CD8-positive, alpha-beta memory T cell (primary cell): ENCODE results near the gene BCL2L11. TPM values are rescaled to one million over a fixed set of nuclear protein-coding genes. Genes with fewer than 3 reads are reported as not detected.

Source experiments
- CTCF ChIA-PET: fragments of 350-600 bp; sonication (Branson Sonifier 250); formaldehyde crosslinking; loops from one replicate; lab custom pipeline; 2021; ENCODE audit warnings: antibody characterized with exemption; lab: Charles Lee
- POLR2A ChIA-PET: fragments of 350-600 bp; sonication (Branson Sonifier 250); formaldehyde crosslinking; loops from one replicate; lab custom pipeline; 2021; ENCODE audit warnings: antibody characterized with exemption; lab: Charles Lee
- DNase-seq, 5 donors: peaks; one replicate each; pipeline versions ENCODE4 v3.0.0 to v3.0.0-alpha.2; 2020 to 2022; ENCODE audit warnings: mixed read lengths in 1 of 5
- H3K27ac ChIP-seq: one replicate; pipeline ENCODE4 v1.7.0; 2013; ENCODE audit warnings: low read depth, mild to moderate bottlenecking, low read length, moderate library complexity
- H3K27me3 ChIP-seq: 2 replicates; pipeline ENCODE4 v1.7.0; 2013; ENCODE audit warnings: low read length, mild to moderate bottlenecking; ENCODE audit not compliant: insufficient read depth, poor library complexity, severe bottlenecking
- H3K36me3 ChIP-seq: 2 replicates; pipeline ENCODE4 v1.7.0; 2013; ENCODE audit warnings: mild to moderate bottlenecking, low read length, moderate library complexity; ENCODE audit not compliant: insufficient read depth
- H3K4me1 ChIP-seq: 2 replicates; pipeline ENCODE4 v1.7.0; 2013; ENCODE audit warnings: mild to moderate bottlenecking, low read length, moderate library complexity; ENCODE audit not compliant: insufficient read depth
- H3K4me3 ChIP-seq: 2 replicates; pipeline ENCODE4 v1.7.0; 2013; ENCODE audit warnings: mild to moderate bottlenecking, low read length
- H3K9me3 ChIP-seq: 2 replicates; pipeline ENCODE4 v1.7.0; 2013; ENCODE audit warnings: mild to moderate bottlenecking, low read length
- H3K27ac Mint-ChIP-seq, 8 donors: one replicate each; pipeline ENCODE4 v1.8.0; 2020 to 2021; ENCODE audit warnings: mixed read lengths in 8 of 8, mild to moderate bottlenecking in 6 of 8, inconsistent platforms in 3 of 8, moderate library complexity in 3 of 8
- H3K27me3 Mint-ChIP-seq, 2 donors: one replicate each; pipeline ENCODE4 v1.8.0; 2020 to 2021; ENCODE audit warnings: mixed read lengths in 2 of 2, mild to moderate bottlenecking in 1 of 2, moderate library complexity in 1 of 2
- H3K36me3 Mint-ChIP-seq, 3 donors: one replicate each; pipeline ENCODE4 v1.8.0; 2020 to 2021; ENCODE audit warnings: mixed read lengths in 3 of 3, inconsistent platforms in 1 of 3, mild to moderate bottlenecking in 1 of 3
- H3K4me1 Mint-ChIP-seq, 3 donors: one replicate each; pipeline ENCODE4 v1.8.0; 2020 to 2021; ENCODE audit warnings: mixed read lengths in 3 of 3, inconsistent platforms in 1 of 3, mild to moderate bottlenecking in 1 of 3
- H3K4me3 Mint-ChIP-seq, 7 donors: one replicate each; pipeline ENCODE4 v1.8.0; 2020 to 2021; ENCODE audit warnings: mixed read lengths in 7 of 7, mild to moderate bottlenecking in 6 of 7, moderate library complexity in 4 of 7, inconsistent platforms in 2 of 7
- H3K9me3 Mint-ChIP-seq, 5 donors: one replicate each; pipeline ENCODE4 v1.8.0; 2020 to 2022; ENCODE audit warnings: mixed read lengths in 5 of 5, mild to moderate bottlenecking in 3 of 5, moderate library complexity in 2 of 5, inconsistent platforms in 1 of 5
- polyA plus RNA-seq: library from polyadenylated mRNA; unstranded; fragments of 300-500 nt; fragmentation: Illumina TruSeq; gene quantifications from one replicate; pipeline ENCODE4 v1.2.3, GENCODE V29; 2021
- total RNA-seq, 2 experiments: library from RNA; stranded (reverse); gene quantifications; one replicate each; pipeline ENCODE4 v1.2.3, GENCODE V29; 2021

The BCL2L11 gene
- total and polyA plus RNA-seq, 3 experiments from 2014 or later, result 13.8 to 40.6 (median 36.6) TPM

GRCh38 chr2:111099402-111099801 lies 21.3 kb upstream of the BCL2L11 start:
- no peaks in the 10 kb centered on the region for H3K27me3 ChIP-seq
- no peaks in the 10 kb centered on the region for H3K4me1 ChIP-seq
- no peak overlapping the region for H3K27ac ChIP-seq
- ChIA-PET POLR2A (no interaction called here), CTCF (interaction anchor here (1.5 kb wide), 1 partner anchor 8 kb away, joined by 4 read pairs; no protein-coding TSS in a partner anchor)
- no peaks in the 10 kb centered on the region for H3K36me3 Mint-ChIP-seq
- no peaks in the 10 kb centered on the region for H3K9me3 Mint-ChIP-seq
- H3K36me3 ChIP-seq, result no peaks in the 10 kb centered on the region
- no peak overlapping the region for H3K27ac Mint-ChIP-seq
- no peak for DNase-seq
- peaks cover 11 to 13% (median 12%) of the 10 kb centered on the region in 3 donors for H3K4me1 Mint-ChIP-seq
- no peak overlapping the region for H3K4me3 Mint-ChIP-seq
- H3K27me3 Mint-ChIP-seq, result peaks cover 0 to 7% of the 10 kb centered on the region in 2 donors
- H3K9me3 ChIP-seq, result no peaks in the 10 kb centered on the region
- no peak overlapping the region for H3K4me3 ChIP-seq

- Histone ChIP-seq H3K27me3 (no peaks in the 10 kb centered on the region), H3K27ac (no peak overlapping the region), H3K9me3 (no peaks in the 10 kb centered on the region), H3K36me3 (no peaks in the 10 kb centered on the region), H3K4me3 (no peak overlapping the region), H3K4me1 (no peaks in the 10 kb centered on the region)
- Mint-ChIP-seq H3K27me3 (peaks cover 0 to 3% of the 10 kb centered on the region in 2 donors), H3K27ac (no peak overlapping the region), H3K9me3 (no peaks in the 10 kb centered on the region), H3K4me3 (peak overlapping the region in 3 of 7 donors; percentile 27 to 53 (median 49)), H3K36me3 (no peaks in the 10 kb centered on the region), H3K4me1 (peaks cover 11 to 13% (median 12%) of the 10 kb centered on the region in 3 donors)
- ChIA-PET CTCF (interaction anchor here (0.9 to 1.5 kb wide), 2 partner anchors 9 to 18 kb away, joined by 3 to 4 read pairs; no protein-coding TSS in a partner anchor), POLR2A (no interaction called here)
- DNase-seq, result no peak
Observed at GRCh38 chr2:111100087-111100764, 20.5 kb upstream of the BCL2L11 start.

- Mint-ChIP-seq H3K27ac (peak overlapping the region in 1 of 8 donors; percentile 14), H3K4me3 (peak overlapping the region in 3 of 7 donors; percentile 27 to 53 (median 49)), H3K9me3 (no peaks in the 10 kb centered on the region), H3K36me3 (no peaks in the 10 kb centered on the region), H3K4me1 (peaks cover 11 to 13% (median 12%) of the 10 kb centered on the region in 3 donors), H3K27me3 (peaks cover 0 to 5% of the 10 kb centered on the region in 2 donors)
- ChIA-PET CTCF (interaction anchor here (0.9 to 1.5 kb wide), 2 partner anchors 10 to 19 kb away, joined by 3 to 4 read pairs; no protein-coding TSS in a partner anchor), POLR2A (no interaction called here)
- no peak overlapping the region for H3K27ac ChIP-seq
- no peak overlapping the region for H3K4me3 ChIP-seq
- DNase-seq, result no peak
- no peaks in the 10 kb centered on the region for H3K9me3 ChIP-seq
- no peaks in the 10 kb centered on the region for H3K27me3 ChIP-seq
- no peaks in the 10 kb centered on the region for H3K4me1 ChIP-seq
- no peaks in the 10 kb centered on the region for H3K36me3 ChIP-seq
Observed at GRCh38 chr2:111100765-111101162, 19.9 kb upstream of the BCL2L11 start.

GRCh38 chr2:111101592-111101991 lies 19.1 kb upstream of the BCL2L11 start:
- H3K4me3 Mint-ChIP-seq, result no peak overlapping the region
- H3K4me1 Mint-ChIP-seq, result peaks cover 11 to 13% (median 12%) of the 10 kb centered on the region in 3 donors
- ChIA-PET POLR2A (no interaction called here), CTCF (no interaction called here)
- no peak overlapping the region for H3K27ac ChIP-seq
- H3K27me3 Mint-ChIP-seq, result peaks cover 0 to 13% of the 10 kb centered on the region in 2 donors
- H3K9me3 Mint-ChIP-seq, result no peaks in the 10 kb centered on the region
- H3K27me3 ChIP-seq, result no peaks in the 10 kb centered on the region
- H3K9me3 ChIP-seq, result no peaks in the 10 kb centered on the region
- H3K4me1 ChIP-seq, result no peaks in the 10 kb centered on the region
- DNase-seq, result no peak
- H3K27ac Mint-ChIP-seq, result no peak overlapping the region
- H3K36me3 ChIP-seq, result no peaks in the 10 kb centered on the region
- peaks cover 0 to 2% (median 0%) of the 10 kb centered on the region in 3 donors for H3K36me3 Mint-ChIP-seq
- H3K4me3 ChIP-seq, result no peak overlapping the region

- no peak overlapping the region for H3K27ac ChIP-seq
- no peak overlapping the region for H3K4me3 ChIP-seq
- H3K36me3 ChIP-seq, result no peaks in the 10 kb centered on the region
- POLR2A ChIA-PET, result no interaction called here
- Mint-ChIP-seq H3K4me3 (no peak overlapping the region), H3K27me3 (peaks cover 3 to 11% of the 10 kb centered on the region in 2 donors), H3K4me1 (peaks cover 11 to 13% (median 12%) of the 10 kb centered on the region in 3 donors), H3K36me3 (peaks cover 0 to 2% (median 0%) of the 10 kb centered on the region in 3 donors), H3K9me3 (no peaks in the 10 kb centered on the region), H3K27ac (no peak overlapping the region)
- no peaks in the 10 kb centered on the region for H3K4me1 ChIP-seq
- H3K27me3 ChIP-seq, result no peaks in the 10 kb centered on the region
- no peaks in the 10 kb centered on the region for H3K9me3 ChIP-seq
- no peak for DNase-seq
- CTCF ChIA-PET, result interaction anchor here (0.9 kb wide), 1 partner anchor 18 kb away, joined by 3 read pairs; the partner anchor contains the start of gene BCL2L11
Observed at GRCh38 chr2:111102216-111102615, 18.5 kb upstream of the BCL2L11 start.

GRCh38 chr2:111105926-111106325 lies 14.8 kb upstream of the BCL2L11 start:
- Histone ChIP-seq H3K27me3 (no peaks in the 10 kb centered on the region), H3K4me3 (no peak overlapping the region), H3K27ac (no peak overlapping the region), H3K4me1 (no peaks in the 10 kb centered on the region), H3K36me3 (no peaks in the 10 kb centered on the region), H3K9me3 (no peaks in the 10 kb centered on the region)
- POLR2A ChIA-PET, result no interaction called here
- Mint-ChIP-seq H3K4me3 (no peak overlapping the region), H3K36me3 (peaks cover 0 to 2% (median 0%) of the 10 kb centered on the region in 3 donors), H3K4me1 (peaks cover 1 to 2% (median 2%) of the 10 kb centered on the region in 3 donors), H3K9me3 (no peaks in the 10 kb centered on the region), H3K27me3 (peaks cover 13 to 31% of the 10 kb centered on the region in 2 donors), H3K27ac (no peak overlapping the region)
- DNase-seq, result no peak
- CTCF ChIA-PET, result no interaction called here

- no peak for DNase-seq
- Mint-ChIP-seq H3K4me1 (no peaks in the 10 kb centered on the region), H3K27ac (no peak overlapping the region), H3K36me3 (peaks cover 0 to 2% (median 0%) of the 10 kb centered on the region in 3 donors), H3K4me3 (no peak overlapping the region), H3K27me3 (peaks cover 16 to 35% of the 10 kb centered on the region in 2 donors), H3K9me3 (no peaks in the 10 kb centered on the region)
- Histone ChIP-seq H3K27ac (no peak overlapping the region), H3K9me3 (no peaks in the 10 kb centered on the region), H3K4me1 (no peaks in the 10 kb centered on the region), H3K4me3 (no peak overlapping the region), H3K36me3 (no peaks in the 10 kb centered on the region), H3K27me3 (no peaks in the 10 kb centered on the region)
- POLR2A ChIA-PET, result no interaction called here
- CTCF ChIA-PET, result no interaction called here
Observed at GRCh38 chr2:111106706-111107105, 14.0 kb upstream of the BCL2L11 start.

GRCh38 chr2:111108745-111109271 lies 11.9 kb upstream of the BCL2L11 start:
- no peaks in the 10 kb centered on the region for H3K9me3 Mint-ChIP-seq
- no peaks in the 10 kb centered on the region for H3K9me3 ChIP-seq
- no peak overlapping the region for H3K4me3 Mint-ChIP-seq
- no peaks in the 10 kb centered on the region for H3K4me1 ChIP-seq
- no peaks in the 10 kb centered on the region for H3K36me3 ChIP-seq
- no peak overlapping the region for H3K27ac Mint-ChIP-seq
- H3K27ac ChIP-seq, result no peak overlapping the region
- H3K4me3 ChIP-seq, result no peak overlapping the region
- DNase-seq, result no peak
- ChIA-PET POLR2A (no interaction called here), CTCF (no interaction called here)
- H3K27me3 ChIP-seq, result no peaks in the 10 kb centered on the region
- H3K36me3 Mint-ChIP-seq, result peaks cover 0 to 4% (median 2%) of the 10 kb centered on the region in 3 donors
- H3K27me3 Mint-ChIP-seq, result peaks cover 16 to 52% of the 10 kb centered on the region in 2 donors
- H3K4me1 Mint-ChIP-seq, result no peaks in the 10 kb centered on the region
